PC-9 (cell line): Measurements from ENCODE around the gene DRD3. TPM values are rescaled to one million over a fixed set of nuclear protein-coding genes. Genes with fewer than 3 reads are reported as not detected.

Source experiments
- BruUV-seq: library from RNA; stranded (reverse); fragments of 400-500 nt; replicated peaks from 2 replicates; lab custom pipeline; 2021; lab: Mats Ljungman, UMichigan
- CTCF ChIA-PET: fragments of 300-600 bp; sonication (Branson Sonifier 250); formaldehyde crosslinking; loops from one replicate; lab custom pipeline; 2022; ENCODE audit warnings: antibody characterized with exemption; lab: Charles Lee
- POLR2A ChIA-PET: fragments of 300-600 bp; sonication (Branson Sonifier 250); formaldehyde crosslinking; loops from one replicate; lab custom pipeline; 2022; ENCODE audit warnings: antibody characterized with exemption; ENCODE audit not compliant: unreplicated experiment; lab: Charles Lee
- DNase-seq, 2 experiments: peaks; one replicate each; pipeline versions ENCODE4 v3.0.0 to v3.0.0-alpha.2; 2015 to 2022; ENCODE audit warnings: mixed read lengths in 1 of 2
- H2AFZ ChIP-seq: fragments of 200-600 bp; sonication (generic); 2 replicates; pipeline ENCODE4 v1.8.1; 2017; ENCODE audit warnings: antibody characterized with exemption
- H3F3A ChIP-seq: fragments of 200-600 bp; sonication (generic); 2 replicates; pipeline ENCODE4 v1.8.1; 2017; ENCODE audit warnings: antibody characterized with exemption, mild to moderate bottlenecking, low read depth; ENCODE audit not compliant: insufficient read depth
- H3K27ac ChIP-seq: fragments of 200-600 bp; sonication (generic); 2 replicates; pipeline ENCODE4 v1.6.1; 2016; ENCODE audit warnings: mixed run types
- H3K27me3 ChIP-seq: fragments of 200-600 bp; sonication (generic); 2 replicates; pipeline ENCODE4 v1.6.1; 2016; ENCODE audit warnings: low read depth, mixed run types; ENCODE audit not compliant: insufficient read depth
- H3K36me3 ChIP-seq: fragments of 200-600 bp; sonication (generic); 2 replicates; pipeline ENCODE4 v1.6.1; 2016; ENCODE audit warnings: low read depth, mixed run types
- H3K4me1 ChIP-seq: fragments of 200-600 bp; sonication (generic); replicated peaks from 2 replicates; pipeline ENCODE4 v1.6.1; 2016; ENCODE audit warnings: mixed run types; ENCODE audit not compliant: insufficient read depth
- H3K4me2 ChIP-seq: fragments of 200-600 bp; sonication (generic); 2 replicates; pipeline ENCODE4 v1.6.1; 2017; ENCODE audit warnings: mixed run types
- H3K4me3 ChIP-seq: fragments of 200-600 bp; sonication (generic); 2 replicates; pipeline ENCODE4 v1.6.1; 2016; ENCODE audit warnings: mixed run types
- H3K79me2 ChIP-seq: fragments of 200-600 bp; sonication (generic); 2 replicates; pipeline ENCODE4 v1.6.1; 2017; ENCODE audit warnings: low read depth, mixed run types
- H3K9me2 ChIP-seq: fragments of 200-600 bp; sonication (generic); 2 replicates; pipeline ENCODE4 v1.8.1; 2017; ENCODE audit warnings: mild to moderate bottlenecking; ENCODE audit not compliant: insufficient read depth
- H3K9me3 ChIP-seq: fragments of 200-600 bp; sonication (generic); 2 replicates; pipeline ENCODE4 v1.8.1; 2016; ENCODE audit warnings: low read depth; ENCODE audit not compliant: insufficient read depth
- H4K20me1 ChIP-seq: fragments of 200-600 bp; sonication (generic); 2 replicates; pipeline ENCODE4 v1.8.1; 2017; ENCODE audit not compliant: insufficient read depth
- CTCF ChIP-seq: fragments of 200-600 bp; sonication (generic); conservative IDR thresholded peaks from 2 replicates; pipeline ENCODE4 v1.6.1; 2017; ENCODE audit warnings: mixed run types, antibody characterized with exemption, mild to moderate bottlenecking, moderate library complexity
- EZH2 ChIP-seq: fragments of 200-600 bp; sonication (generic); IDR thresholded peaks from 2 replicates; pipeline ENCODE4 v1.8.0; 2017; ENCODE audit warnings: antibody characterized with exemption, low read depth
- intact Hi-C: fragments of 100-400 bp; cut with micrococcal nuclease; formaldehyde crosslinking; loops from one replicate; pipeline ENCODE4 v1.10.0; 2022; ENCODE audit not compliant: unreplicated experiment
- total RNA-seq: library from RNA; stranded (reverse); gene quantifications from 2 replicates; pipeline ENCODE4 v1.2.3, GENCODE V29; 2021

Gene DRD3
- total RNA-seq, 1 experiment from 2014 or later = not detected

GRCh38 chr3:114092151-114093015, 86.5 kb downstream of the DRD3 start:
- TF ChIP-seq EZH2 (no peak), CTCF (no peak)
- Histone ChIP-seq H3K36me3 (no peaks in the 10 kb centered on the region), H3K4me3 (no peak overlapping the region), H3K27ac (no peak overlapping the region), H3K27me3 (no peaks in the 10 kb centered on the region), H3K79me2 (no peaks in the 10 kb centered on the region), H3F3A (no peaks in the 10 kb centered on the region), H2AFZ (no peak overlapping the region), H4K20me1 (no peaks in the 10 kb centered on the region), H3K4me1 (0 out of 2 replicates have a peak, but pooled peaks cover 3% of the 10 kb centered on the region), H3K4me2 (no peak overlapping the region), H3K9me3 (no peaks in the 10 kb centered on the region), H3K9me2 (no peaks in the 10 kb centered on the region)
- no peak for DNase-seq
- ChIA-PET CTCF (no interaction called here), POLR2A (no interaction called here)
- BruUV-seq = no TSS peak
- intact Hi-C loops = no loop called here

- Histone ChIP-seq H3K4me3 (no peak overlapping the region), H3K4me2 (no peak overlapping the region), H3K9me2 (no peaks in the 10 kb centered on the region), H4K20me1 (no peaks in the 10 kb centered on the region), H3K79me2 (no peaks in the 10 kb centered on the region), H3K27me3 (no peaks in the 10 kb centered on the region), H3K36me3 (peaks cover 14% of the 10 kb centered on the region), H2AFZ (no peak overlapping the region), H3K9me3 (no peaks in the 10 kb centered on the region), H3K4me1 (0 out of 2 replicates have a peak, but pooled peaks cover 3% of the 10 kb centered on the region), H3F3A (no peaks in the 10 kb centered on the region), H3K27ac (no peak overlapping the region)
- ChIA-PET CTCF (no interaction called here), POLR2A (no interaction called here)
- TF ChIP-seq EZH2 (no peak), CTCF (no peak)
- intact Hi-C loops = no loop called here
- no peak for DNase-seq
- no TSS peak for BruUV-seq
Observed at GRCh38 chr3:114089675-114090074, 89.2 kb downstream of the DRD3 start.

GRCh38 chr3:114086356-114086755, 92.5 kb downstream of the DRD3 start:
- no peaks in the 10 kb centered on the region for H3K9me2 ChIP-seq
- no peak overlapping the region for H2AFZ ChIP-seq
- TF ChIP-seq EZH2 = no peak
- no peak for TF ChIP-seq CTCF
- BruUV-seq = no TSS peak
- ChIA-PET CTCF (no interaction called here), POLR2A (no interaction called here)
- H4K20me1 ChIP-seq = no peaks in the 10 kb centered on the region
- no peak overlapping the region for H3K27ac ChIP-seq
- H3K4me3 ChIP-seq = no peak overlapping the region
- no peaks in the 10 kb centered on the region for H3K9me3 ChIP-seq
- H3K79me2 ChIP-seq = no peaks in the 10 kb centered on the region
- no peaks in the 10 kb centered on the region for H3F3A ChIP-seq
- no peaks in the 10 kb centered on the region for H3K4me1 ChIP-seq
- intact Hi-C loops = no loop called here
- H3K4me2 ChIP-seq = no peak overlapping the region
- peaks cover 31% of the 10 kb centered on the region for H3K36me3 ChIP-seq
- DNase-seq = no peak
- H3K27me3 ChIP-seq = no peaks in the 10 kb centered on the region
